HG02981 (cell line): ENCODE data around the gene PAX6.

Source experiments
- ATAC-seq: cut with Tn5 transposase; IDR thresholded peaks from one replicate; pipeline ENCODE4 v1.9.1; 2021; ENCODE audit warnings: mild to moderate bottlenecking, moderate library complexity; ENCODE audit not compliant: unreplicated experiment

Gene PAX6

GRCh38 chr11:31798554-31799434 is 12.3 kb downstream of the PAX6 start:
- no peak for ATAC-seq

DNA sequence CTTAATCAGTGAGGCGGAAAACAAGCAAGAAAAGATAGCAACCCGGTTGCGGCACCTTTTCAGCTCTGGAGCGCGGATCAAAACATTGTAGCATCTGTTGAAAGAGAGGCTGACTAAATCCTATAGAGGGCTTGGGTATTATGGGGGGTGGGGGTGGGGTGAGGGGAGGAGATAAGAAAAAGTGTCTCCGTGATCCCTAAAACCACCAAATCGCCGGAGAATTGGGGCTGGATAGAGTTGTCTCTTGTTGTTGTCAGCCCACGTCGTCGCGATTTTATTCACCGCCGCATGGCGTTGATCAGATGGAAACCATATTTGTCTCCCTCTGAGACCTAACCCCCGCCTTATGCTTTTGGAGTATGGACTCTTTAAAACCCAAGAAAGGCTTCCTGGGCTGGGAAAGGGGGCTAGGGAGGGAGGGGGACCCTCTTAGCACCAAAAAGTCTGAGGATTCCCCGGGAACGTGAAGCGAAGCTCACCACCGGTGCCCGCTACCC is 13.0 kb downstream of the PAX6 start:
- ATAC-seq = no peak

DNA sequence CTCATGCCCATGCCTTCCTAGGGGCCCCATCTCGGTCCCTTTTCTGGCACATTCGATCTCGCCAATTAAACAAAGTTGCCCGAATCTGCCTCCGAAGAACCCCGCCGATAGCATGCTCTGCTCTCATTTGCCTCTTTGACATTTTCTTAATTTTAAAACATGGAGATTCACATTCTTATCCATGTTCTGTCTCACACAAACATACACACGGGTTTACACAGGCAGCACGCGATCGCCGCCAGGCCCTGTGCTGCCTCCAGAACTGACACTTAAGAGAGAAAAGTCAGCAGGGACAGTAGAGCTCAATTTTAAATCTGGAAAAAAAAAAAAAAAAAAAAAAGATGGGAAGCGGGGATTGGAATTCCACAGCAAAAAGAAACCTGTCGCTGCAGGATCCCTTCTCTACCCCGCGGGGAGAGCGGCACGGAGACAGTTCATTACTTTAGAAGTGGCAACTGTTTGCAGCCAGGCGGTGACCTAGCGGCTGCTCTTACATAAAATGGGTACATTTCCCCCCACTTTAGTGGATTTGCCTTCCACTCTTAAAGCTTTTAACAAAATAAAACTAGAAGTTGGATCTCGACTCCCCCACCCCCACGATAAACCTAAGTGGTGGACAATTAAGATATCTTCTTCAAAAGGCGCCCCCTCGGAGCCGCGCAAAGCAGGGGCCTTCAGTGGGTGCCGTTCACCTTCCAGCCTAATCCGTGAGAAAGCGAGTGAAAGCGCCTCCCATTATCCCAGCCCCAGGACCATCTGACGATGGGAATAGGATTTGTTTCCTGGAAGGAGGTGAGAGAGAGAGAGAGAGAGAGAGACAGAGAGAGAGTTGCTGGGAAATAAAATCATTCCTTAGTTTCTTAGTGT is 13.7 kb downstream of the PAX6 start:
- ATAC-seq = no peak

GRCh38 chr11:31796499-31797189 is 14.5 kb downstream of the PAX6 start:
- no peak for ATAC-seq

GRCh38 chr11:31795706-31796498 is 15.2 kb downstream of the PAX6 start:
- no peak for ATAC-seq

DNA sequence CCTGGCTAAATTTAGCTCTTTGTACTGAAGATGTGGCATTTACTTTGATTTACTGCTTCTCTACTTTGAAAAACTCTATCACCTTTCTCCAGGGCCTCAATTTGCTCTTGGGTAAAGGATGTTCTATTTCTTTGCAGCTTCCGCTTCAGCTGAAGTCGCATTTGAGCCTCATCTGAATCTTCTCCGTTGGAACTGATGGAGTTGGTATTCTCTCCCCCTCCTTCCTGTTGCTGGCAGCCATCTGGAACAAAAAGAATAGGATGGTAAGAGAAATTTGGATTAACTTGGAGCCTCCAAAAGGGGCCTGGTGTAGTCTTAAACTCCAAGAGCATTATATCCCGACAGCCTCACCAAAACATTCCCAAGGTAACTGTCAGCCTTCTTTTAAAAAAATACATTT is 16.6 kb downstream of the PAX6 start:
- no peak for ATAC-seq

GRCh38 chr11:31793264-31793663 is 17.9 kb downstream of the PAX6 start:
- ATAC-seq = no peak

- ATAC-seq = no peak
Measured at GRCh38 chr11:31792456-31792855, 18.7 kb downstream of the PAX6 start.

- no peak for ATAC-seq
Measured at GRCh38 chr11:31792036-31792435, 19.1 kb downstream of the PAX6 start.

DNA sequence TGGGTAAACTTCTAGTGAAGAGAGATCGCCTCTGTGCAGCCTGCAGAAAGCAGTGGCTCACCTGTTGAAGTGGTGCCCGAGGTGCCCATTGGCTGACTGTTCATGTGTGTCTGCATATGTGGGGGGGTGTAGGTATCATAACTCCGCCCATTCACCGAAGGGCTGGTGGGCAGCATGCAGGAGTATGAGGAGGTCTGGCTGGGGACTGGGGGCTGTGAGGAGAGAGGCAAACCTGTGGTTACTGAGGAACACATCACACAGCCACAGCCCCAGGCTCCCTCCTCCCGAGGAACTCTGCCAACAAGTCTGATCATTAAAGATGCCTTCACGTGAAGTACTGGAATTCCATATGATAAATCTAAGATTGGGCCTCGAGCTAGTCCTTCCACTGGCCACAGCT is 20.5 kb downstream of the PAX6 start:
- ATAC-seq = no peak

- ATAC-seq = no peak
Measured at GRCh38 chr11:31788085-31788484, 23.0 kb downstream of the PAX6 start.

GRCh38 chr11:31786996-31787685 is 24.0 kb downstream of the PAX6 start:
- no peak for ATAC-seq

DNA sequence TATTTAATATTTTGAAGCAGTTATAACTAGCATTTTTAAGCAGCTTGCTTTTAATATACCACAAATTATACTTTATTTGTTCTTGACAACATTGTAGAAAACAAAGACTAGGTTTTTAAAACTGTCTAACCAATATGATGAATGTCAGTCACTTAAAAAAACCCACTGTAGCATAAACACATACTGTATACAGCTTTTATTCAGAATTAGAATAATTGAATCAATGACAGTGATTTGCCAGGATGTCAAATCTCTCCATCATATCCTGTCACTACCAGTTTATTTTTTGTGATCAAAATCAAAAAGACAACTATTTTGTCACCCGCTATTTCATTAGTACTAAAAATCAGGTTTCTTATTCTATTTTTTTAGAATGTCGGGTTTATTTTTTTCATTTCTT is 26.5 kb downstream of the PAX6 start:
- ATAC-seq = no peak

DNA sequence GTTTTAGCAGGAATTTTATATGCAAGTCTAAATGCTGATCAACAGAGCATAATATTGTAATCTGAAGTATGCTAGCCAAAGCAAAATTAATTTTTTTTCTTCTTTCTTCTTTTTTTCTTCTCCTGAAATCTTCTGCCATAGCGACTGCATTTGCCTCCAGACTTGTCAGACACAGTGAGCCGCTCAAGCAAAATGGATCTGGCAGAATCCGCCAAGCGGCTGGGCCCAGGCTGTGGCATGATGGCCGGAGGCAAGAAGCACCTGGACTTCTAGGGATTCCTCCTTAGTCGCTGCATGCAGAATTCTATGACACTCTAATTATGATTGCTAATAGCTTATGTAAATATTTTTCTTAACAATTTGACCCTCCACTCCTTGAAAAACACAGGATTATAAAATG is 27.9 kb downstream of the PAX6 start:
- ATAC-seq = no peak

DNA sequence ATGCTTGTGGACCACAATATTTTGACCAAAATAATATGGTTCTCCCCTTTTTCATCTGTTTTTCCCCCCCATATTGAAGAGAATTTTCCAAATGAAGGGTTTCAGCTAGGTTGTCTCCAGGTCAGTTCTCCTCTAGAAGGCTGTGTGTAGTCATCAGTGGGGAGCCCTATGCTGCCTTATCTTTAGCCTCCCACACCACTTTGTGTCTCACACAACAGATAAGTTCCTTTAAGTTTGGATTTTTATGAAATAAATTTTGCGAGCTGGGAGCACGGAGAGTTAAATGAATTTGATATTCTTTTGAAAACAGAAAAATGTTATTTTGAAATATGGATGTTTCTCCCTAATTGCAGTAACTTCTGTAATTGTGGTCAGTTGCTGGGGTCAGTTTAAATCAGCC is 28.9 kb downstream of the PAX6 start:
- no peak for ATAC-seq

DNA sequence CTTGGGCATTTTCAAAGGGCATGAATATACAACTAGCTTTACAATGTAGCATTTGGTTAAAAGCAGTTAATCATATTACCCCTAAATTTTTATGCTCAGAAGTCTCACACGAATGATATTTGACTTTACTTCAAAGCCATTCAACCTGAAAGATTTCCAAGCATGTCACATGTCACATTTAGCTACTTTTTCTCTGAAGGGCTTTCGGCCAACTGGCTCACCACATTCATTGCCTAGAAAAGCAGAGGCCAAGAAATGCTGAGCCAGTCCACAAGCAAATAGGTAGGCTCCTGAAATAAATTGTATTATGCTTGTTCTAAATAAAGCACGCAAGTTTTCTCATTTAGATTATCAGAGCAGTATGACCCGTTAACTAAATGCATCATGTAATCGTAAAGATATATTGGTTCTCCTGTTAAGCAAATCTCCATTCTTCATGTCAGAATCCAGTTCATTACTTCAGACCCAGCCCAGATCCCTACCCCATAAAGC is 30.6 kb downstream of the PAX6 start:
- no peak for ATAC-seq

DNA sequence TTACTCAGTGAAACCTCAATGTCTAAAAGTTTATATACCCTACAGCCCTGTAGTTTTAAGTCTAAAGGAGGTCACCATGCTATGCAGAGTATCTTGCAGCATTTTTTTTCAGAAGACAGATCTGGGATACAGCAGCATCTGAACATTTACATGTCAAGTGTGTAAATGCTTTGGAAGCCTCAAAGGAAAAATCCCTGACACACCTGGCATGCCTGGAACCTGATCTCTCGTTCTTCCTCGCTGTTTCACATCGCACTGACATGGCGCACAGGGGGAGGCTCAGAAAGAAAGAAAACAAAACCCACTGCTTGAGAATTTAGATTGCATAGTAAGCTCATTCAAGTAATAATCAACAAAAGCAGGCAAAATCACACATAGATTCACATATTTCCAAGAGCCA is 31.0 kb downstream of the PAX6 start:
- no peak for ATAC-seq

DNA sequence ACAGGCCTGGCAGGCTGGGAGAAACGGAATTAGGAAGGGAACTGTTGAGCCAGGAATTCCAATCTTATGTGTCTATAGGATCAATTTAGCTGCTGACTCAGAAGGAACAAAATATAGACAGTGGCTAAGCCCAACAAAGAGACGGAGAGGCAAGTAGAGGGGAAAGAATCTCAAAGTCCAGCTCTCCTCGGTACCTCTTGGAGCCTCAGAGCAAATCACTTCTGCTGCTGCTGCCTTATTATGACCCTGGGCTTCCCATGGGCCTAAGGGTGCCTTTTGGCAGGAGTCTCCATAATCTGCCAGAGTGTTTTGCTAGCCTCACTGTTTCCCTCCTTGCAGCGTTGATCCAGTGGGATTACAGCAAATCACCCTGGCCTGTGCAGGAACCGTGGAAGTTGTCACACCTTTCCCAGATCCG is 31.7 kb downstream of the PAX6 start:
- no peak for ATAC-seq

DNA sequence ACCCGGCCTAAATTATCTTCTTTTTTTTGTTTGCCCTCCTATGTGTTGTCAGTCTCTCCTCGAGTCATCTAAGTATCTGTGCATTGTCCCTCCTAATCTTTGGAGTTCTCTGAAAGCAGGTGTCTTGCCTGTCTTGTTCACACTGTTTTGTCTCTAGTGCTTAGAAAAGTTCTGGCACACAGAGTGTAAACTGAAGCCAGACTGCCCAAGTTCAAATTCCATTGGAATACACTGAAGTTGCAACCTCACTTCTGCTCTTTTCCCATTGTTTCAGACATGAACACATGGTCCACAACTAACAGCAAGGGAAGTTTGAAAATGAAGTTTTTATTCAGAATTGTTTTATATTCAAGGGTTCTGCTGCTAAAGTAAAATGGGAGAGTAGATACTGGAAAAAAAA is 38.7 kb downstream of the PAX6 start:
- no peak for ATAC-seq
